ENCODE measurements around the gene CENPU.
"Not testable (repeated sequence)": the region's sequence is repeated elsewhere in the genome, so short reads cannot be mapped to it uniquely, and the experiment has no call there.

The CENPU gene

GRCh38 chr4:184750926-184751584, 17.2 kb upstream of the CENPU start:
- no peak for DNase-seq

GRCh38 chr4:184748251-184748652, 14.4 kb upstream of the CENPU start:
- no peak for DNase-seq

- DNase-seq, result no peak
These were observed 13.3 kb upstream of the CENPU start for GRCh38 chr4:184747034-184747830.

GRCh38 chr4:184745831-184746795, 12.2 kb upstream of the CENPU start:
- DNase-seq, result peak; percentile 87

GRCh38 chr4:184744236-184744635, 10.3 kb upstream of the CENPU start:
- DNase-seq, result no peak

GRCh38 chr4:184743650-184744049, 9.8 kb upstream of the CENPU start:
- DNase-seq, result no peak

- DNase-seq, result not testable (repeated sequence)
These were observed 7.8 kb upstream of the CENPU start for GRCh38 chr4:184741651-184742050.

- DNase-seq, result no peak
These were observed 7.1 kb upstream of the CENPU start for GRCh38 chr4:184740980-184741391.

GRCh38 chr4:184739575-184739974, 5.7 kb upstream of the CENPU start:
- not testable (repeated sequence) for DNase-seq

- DNase-seq, result no peak
These were observed 862 bp upstream of the CENPU start for GRCh38 chr4:184734758-184735157.

GRCh38 chr4:184732126-184732525, 1.8 kb downstream of the CENPU start:
- DNase-seq, result no peak

GRCh38 chr4:184731056-184731455, 2.8 kb downstream of the CENPU start:
- DNase-seq, result no peak

- DNase-seq, result no peak
These were observed 4.0 kb downstream of the CENPU start for GRCh38 chr4:184729946-184730345.

GRCh38 chr4:184728858-184729257, 5.0 kb downstream of the CENPU start:
- DNase-seq, result no peak

GRCh38 chr4:184727430-184727829, 6.5 kb downstream of the CENPU start:
- DNase-seq, result no peak

GRCh38 chr4:184722798-184723197, 11.1 kb downstream of the CENPU start:
- no peak for DNase-seq

- no peak for DNase-seq
These were observed 12.6 kb downstream of the CENPU start for GRCh38 chr4:184721254-184721653.

GRCh38 chr4:184719407-184719806, 14.5 kb downstream of the CENPU start:
- DNase-seq, result no peak

- DNase-seq, result no peak
These were observed 18.4 kb downstream of the CENPU start for GRCh38 chr4:184715526-184715925.

- no peak for DNase-seq
These were observed 20.0 kb downstream of the CENPU start for GRCh38 chr4:184713887-184714286.

GRCh38 chr4:184712322-184712721, 21.6 kb downstream of the CENPU start:
- DNase-seq, result no peak

- DNase-seq, result no peak
These were observed 27.4 kb downstream of the CENPU start for GRCh38 chr4:184706453-184706852.

GRCh38 chr4:184705692-184706091, 28.2 kb downstream of the CENPU start:
- no peak for DNase-seq

Data from 8988T (cell line).